Measurements from ENCODE around the gene SULT1A4. TPM values are rescaled to one million over a fixed set of nuclear protein-coding genes. Genes with fewer than 3 reads are reported as not detected.

SULT1A4 gene
- polyA plus RNA-seq, 3 donors, result 14.5 to 26.1 (median 20.8) TPM

Other genes starting within 250 kb of the SULT1A4 start
- gene NPIPB11, start 53.2 kb upstream of the SULT1A4 start, polyA plus RNA-seq (ENCODE audit: insufficient read length in 3 of 3), result 1 to 10 TPM in 2 of 3 donors, under 1 TPM in 1; 0.78 to 3.3 (median 1.5) TPM
- gene BOLA2, start 5.6 kb upstream of the SULT1A4 start, polyA plus RNA-seq (ENCODE audit: insufficient read length in 3 of 3), result 1 to 10 TPM; 5.0 to 5.3 (median 5.0) TPM
- 10 to 100 TPM in 2 of 3 donors, 1 to 10 TPM in 1; 9.9 to 13.5 (median 12.6) TPM for gene SLX1B, start 5.4 kb upstream of the SULT1A4 start, polyA plus RNA-seq (ENCODE audit: insufficient read length in 3 of 3)
- gene NPIPB12, start 46.5 kb downstream of the SULT1A4 start, polyA plus RNA-seq (ENCODE audit: insufficient read length in 3 of 3), result 10 to 100 TPM; 29.8 to 79.0 (median 45.9) TPM
- gene SPN, start 203.3 kb downstream of the SULT1A4 start, polyA plus RNA-seq (ENCODE audit: insufficient read length in 3 of 3), result 1 to 10 TPM; 1.9 to 2.8 (median 2.5) TPM
- 100 to 1,000 TPM; 134 to 182 (median 169) TPM for gene QPRT, start 219.3 kb downstream of the SULT1A4 start, polyA plus RNA-seq (ENCODE audit: insufficient read length in 3 of 3)